HG02870 (cell line): ENCODE data around the gene SHB.
"Not testable (repeated sequence)": the region's sequence is repeated elsewhere in the genome, so short reads cannot be mapped to it uniquely, and the experiment has no call there.

Source experiments
- ATAC-seq: cut with Tn5 transposase; IDR thresholded peaks from one replicate; pipeline ENCODE4 v1.9.1; 2021; ENCODE audit warnings: mild to moderate bottlenecking, moderate library complexity; ENCODE audit not compliant: unreplicated experiment

SHB gene

DNA sequence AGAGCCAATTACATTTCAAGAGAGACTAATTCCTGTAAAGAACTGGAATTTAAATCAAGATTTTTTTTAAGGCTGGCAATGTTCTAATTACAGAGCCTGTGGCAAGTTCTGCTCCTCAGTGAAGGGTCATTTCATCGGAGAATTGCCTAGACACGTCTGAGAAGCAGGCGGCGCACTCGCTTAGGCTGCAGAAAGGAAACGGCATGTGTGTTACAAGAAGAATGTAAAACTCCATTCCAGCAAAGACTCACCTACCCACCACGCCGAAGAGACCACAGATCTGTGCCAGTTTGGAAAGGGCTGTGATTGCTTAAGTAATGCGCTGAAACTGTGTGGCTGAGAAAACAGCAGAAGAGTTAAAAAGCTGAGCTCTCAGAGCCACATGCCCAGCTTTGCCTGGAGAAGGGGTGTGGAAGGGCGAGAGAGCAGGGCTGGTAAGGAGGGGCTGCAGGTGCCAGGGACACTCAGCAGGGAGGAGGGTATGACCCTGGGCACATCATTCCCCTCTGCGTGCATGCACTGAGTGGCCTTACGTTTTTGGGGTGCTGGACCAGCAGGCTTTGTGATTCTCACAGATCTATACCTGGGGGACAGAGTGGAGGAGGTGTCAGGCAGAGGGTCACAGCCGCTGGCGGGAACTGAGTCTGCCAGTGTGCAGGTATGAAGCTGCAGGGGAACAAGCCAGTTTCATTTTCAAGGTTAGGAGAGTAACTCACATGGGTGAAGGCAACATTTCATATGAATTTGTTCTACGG is 147.3 kb downstream of the SHB start:
- no peak for ATAC-seq

DNA sequence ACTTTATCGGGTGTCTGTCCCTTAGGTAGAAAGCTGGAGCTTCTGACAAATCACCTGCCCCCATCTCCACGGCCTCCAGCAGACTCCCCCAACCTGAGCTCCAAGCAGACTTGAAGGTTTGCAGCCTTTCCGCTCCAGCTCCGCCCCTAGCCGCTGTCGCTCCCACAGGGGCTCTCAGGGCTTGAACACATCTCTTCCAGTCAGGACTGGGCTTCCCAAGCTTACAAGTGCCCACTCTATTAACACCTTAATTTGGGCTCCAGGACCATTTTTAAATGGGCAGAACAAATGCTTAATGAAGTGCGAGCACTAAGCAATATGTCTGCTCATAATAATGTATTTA is 147.9 kb downstream of the SHB start:
- ATAC-seq: no peak

DNA sequence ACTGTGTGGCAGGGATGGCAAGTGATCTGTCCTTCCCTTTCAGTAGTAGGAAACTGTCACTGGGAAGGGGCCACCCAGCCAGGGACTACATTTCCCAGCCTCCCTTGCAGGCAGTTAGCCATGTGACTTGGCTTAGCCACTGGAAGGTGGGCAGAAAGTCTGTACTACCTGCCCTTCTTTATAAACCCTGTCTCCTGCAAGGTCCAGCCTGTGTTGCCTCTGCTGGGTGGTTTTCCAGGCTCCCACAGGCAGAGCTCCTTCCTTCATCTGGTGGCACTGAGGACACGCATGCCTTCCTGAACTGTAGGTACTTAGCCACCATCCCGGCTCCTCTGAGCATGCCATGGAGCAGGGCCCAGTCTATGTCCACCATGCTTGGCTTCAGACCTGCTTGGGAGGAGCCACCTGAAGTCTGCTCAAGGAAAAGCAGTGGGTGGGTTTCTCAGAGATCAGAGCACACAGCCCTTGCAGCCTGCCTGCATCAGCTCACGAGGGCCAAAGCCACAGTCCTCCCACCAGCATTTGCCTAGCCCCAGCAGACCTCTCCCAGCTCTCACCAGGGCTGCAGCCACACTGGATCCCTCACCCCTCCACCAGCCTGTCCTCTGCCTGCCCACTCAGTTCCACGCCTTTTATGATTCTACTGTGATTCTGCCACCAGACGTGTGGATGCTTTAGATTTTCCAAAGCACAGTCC is 148.4 kb downstream of the SHB start:
- no peak for ATAC-seq

DNA sequence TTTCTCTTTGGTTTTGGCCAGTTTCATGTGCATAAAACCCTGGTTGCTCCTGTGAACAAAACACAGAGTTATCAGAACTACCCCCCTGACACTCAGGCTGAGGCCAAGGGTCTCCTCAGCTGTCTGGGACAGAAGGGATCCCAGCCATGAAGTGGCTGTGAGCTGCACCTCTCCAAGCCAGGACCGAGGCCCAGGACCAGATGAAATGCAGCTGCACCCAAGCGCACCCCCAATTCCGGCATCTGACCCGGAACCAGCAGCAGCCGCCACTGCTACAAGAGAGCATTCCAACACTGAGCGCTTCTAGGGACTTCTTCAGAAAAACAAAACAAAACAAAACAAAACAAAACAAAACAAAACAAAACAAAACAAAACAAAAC is 149.1 kb downstream of the SHB start:
- no peak for ATAC-seq

DNA sequence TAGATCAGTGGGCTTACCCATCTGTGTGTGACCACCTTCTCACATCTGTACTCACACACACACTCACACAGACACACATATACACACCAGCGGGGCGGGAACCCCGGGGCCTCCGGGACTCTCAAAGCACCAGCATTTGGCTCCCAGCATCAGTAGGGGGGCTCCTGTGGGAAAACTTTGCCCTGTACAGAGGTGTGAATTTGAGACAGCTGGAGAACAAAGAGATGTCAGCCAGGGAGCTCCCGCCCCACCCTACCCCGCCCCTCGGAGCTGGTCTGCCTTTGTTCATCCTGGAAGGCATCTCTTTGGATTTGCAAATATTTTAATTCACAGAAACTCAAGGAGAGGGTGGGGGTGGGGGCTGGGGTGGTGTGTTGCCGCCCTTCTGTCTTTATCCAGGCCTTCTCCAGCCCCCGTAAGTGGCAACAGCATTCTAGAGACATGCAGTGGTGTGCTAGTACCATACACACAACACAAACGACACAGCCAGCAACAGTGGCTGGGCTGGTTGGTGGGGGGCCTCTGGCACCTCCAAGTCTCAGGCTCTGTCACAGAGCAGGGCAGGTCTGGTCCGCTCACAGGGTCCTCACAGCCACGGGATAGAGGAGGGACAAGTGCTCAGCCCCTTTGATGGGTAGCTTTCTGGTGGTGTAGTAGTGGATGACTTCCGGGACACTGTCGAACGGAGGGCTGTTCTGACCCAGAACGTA is 149.6 kb downstream of the SHB start:
- no peak for ATAC-seq

DNA sequence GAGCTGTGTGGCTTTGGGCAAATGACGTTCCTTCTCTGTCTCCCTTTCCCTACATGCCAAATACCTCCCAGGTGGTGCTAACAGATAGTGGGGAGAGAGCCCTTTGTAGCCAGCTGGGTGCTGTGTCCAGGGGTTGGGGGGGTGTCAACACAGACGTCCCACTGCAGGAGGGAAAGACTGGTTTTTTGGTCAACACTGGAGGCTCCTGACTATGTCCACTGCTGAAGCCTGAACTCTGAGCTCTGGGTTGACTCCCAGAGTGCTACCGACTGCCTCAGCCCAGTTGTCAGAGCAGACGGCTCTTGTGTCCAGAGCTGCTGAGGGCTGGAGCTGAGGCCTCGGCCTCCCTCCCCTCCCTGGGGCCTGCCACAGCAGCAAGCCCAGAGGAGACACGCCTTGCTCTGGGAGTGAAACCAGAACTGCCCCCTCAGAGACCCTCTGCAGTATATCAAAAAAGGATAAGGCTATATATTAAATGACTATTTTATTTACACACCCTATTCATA is 150.3 kb downstream of the SHB start:
- ATAC-seq: no peak

DNA sequence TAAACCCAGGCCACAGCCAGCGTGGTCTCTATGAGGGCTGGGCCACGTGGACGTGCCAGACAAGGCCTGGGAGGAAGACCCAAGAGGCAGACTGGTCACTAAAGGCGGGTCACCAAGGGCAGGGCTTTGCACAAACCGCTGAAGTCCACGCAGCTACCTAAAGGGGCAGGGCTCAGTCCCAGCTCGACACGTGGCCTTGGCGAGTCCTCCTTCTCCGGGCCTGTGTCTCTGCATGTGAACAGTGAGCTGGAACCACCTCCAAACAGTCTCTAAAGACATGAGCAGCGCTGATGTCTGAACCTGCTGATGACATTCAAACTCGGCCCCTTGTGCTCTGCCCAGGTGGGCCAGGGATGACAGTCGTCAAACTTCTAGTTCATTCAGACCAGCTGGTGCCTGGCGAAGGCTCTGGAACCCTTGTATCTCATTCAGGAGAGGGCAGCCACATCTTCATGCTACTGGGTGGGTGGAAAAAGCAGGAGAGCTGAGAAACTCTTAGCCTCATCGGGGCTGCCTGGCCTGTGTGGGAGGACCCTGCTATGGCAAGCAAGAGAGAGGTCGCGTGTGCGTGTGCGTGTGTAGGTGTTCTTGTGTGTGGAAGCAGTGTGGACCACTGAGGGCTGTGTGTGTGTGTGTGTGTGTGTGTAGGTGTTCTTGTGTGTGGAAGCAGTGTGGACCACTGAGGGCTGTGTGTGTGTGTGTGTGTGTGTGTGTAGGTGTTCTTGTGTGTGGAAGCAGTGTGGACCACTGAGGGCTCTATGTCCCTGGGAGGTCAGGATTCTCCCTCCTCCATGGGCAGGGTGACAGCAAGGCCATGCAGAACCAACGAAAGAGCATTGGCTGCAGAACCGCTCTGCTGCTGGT is 151.0 kb downstream of the SHB start:
- ATAC-seq: no peak

DNA sequence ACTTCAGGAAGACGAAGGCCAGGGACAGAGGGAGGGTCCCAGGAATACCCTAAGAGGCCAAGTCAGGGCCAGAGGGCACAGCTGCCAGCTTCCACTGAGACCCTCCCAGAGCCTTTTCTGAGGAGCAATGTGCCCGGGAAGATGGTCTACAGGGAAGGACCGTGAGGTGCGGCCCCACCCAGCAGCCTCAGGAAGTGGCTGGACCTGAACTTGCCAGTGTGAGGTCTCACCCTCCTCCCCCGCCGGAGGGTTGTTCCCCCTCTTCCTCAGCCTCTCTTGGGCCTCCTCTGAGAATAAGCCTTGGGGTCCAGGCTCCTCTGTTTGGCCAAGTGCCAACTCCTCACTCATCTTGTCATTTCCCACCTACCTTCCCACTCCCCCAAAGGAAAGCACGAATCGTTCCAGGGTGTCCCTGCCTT is 151.7 kb downstream of the SHB start:
- ATAC-seq: no peak

DNA sequence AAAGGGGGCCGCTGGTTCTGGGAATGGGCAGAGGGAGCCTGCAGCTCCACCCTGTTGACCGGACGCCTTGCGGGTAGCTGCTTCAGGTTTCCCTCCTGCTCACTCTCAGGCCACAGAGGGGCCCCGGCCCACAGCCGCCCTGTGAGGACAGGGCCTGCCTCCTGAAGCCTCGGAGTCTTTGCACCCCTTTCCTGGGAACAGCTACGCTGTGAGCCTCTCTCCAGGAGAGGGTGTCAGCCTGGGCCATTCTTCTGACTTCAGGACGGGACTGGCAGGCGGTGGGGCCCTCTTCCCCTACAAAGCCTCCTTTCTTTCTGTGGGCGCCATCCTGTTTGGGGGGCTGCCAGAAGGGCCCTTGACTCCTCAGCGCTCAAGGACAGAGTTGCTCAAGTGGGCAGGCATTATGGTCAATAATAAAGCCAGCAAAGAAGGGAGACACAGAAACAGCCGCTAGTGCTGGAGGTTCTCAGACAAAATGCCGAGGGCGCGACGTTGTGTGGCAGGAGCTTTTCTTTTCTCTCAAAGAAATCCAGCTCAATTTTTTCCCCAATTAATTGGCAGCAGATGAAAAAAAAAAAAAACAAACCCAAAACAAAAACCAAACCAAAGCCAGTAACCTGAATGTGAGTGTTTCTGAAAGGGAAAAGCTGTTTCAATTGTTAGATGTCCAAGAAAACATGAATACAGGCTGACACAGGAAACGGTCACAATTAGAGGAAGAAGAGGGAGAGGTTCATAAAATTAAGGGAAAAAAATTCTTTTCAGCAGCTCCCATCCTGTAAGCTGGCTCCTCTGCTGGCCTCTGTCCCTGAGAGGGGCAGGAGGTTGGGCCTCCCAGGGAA is 152.3 kb downstream of the SHB start:
- no peak for ATAC-seq

DNA sequence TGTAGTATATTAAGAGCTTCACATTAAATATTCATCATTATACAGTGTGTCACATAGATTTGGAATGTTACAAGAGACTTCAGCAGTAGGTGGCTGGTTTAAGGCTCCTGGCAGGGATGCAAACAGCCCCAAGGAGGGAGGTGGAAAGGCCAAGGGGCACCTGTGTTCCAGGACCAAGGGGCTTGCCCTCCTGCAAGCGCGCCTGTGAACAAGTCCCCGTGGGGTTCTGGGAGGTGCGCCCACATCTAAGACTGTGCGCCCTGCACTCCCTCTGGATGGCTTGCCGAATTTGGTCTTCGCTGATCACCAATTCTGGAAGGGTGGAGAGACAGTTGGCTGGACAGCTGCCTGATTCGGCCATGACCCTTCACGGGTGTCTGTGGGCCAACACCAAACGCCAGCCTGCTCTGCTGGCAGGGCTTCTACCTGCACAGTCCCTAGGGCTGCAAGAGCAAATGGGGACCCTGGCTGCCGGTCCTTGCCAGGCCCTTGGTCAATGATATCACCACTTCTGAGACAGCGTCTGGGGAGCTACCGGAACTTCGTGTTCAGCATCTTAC is 153.0 kb downstream of the SHB start:
- ATAC-seq: no peak

DNA sequence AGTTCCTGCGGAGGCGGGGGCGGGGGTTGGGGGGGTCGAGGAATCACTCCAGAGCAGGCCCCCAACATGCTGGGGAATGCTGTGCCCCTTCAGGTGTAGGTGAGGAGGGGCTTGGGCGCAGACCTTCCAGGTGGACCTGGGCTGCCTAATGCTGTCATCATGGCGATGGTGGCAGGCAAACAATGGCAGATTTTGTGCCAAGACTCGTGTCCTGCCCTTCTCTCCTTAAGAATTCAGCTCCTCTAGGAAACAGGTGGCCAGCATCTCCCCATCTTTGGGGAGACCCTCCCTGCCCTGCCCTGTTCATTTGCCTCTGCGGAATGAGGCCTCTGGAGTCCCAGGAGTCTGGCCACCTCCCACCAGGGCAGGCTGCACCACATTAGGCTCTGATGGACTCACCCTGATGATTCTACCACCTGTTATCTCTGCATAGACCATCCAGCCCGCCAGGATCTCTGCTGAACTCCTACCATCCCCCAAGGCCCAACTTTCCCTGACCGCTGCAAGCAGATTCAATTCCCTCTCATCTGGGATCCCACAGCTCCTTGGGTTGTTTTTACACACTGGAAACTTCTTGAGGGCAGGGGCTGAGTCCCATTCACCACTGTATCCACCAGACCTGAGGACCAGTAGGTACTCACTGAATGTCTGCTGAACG is 154.2 kb downstream of the SHB start:
- no peak for ATAC-seq

DNA sequence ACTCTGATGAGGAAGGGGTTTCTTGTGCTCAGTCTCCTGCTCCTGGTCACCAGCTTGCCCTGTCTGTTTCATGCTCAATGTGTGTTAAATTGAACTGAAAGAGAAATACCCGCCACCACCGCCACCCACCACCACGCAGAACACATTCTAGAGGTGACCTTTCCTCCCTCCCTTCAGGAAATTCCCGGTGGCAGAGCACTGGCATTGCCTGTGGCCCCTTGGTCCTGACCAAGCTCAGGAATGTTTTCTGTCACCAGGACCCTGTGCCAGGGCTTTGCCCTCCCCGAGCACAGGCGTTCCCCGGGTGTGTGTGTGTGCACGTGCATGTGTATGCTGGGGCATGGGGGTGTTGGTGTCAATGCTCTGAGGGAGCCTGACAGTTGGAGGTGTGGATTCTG is 154.9 kb downstream of the SHB start:
- ATAC-seq: no peak

DNA sequence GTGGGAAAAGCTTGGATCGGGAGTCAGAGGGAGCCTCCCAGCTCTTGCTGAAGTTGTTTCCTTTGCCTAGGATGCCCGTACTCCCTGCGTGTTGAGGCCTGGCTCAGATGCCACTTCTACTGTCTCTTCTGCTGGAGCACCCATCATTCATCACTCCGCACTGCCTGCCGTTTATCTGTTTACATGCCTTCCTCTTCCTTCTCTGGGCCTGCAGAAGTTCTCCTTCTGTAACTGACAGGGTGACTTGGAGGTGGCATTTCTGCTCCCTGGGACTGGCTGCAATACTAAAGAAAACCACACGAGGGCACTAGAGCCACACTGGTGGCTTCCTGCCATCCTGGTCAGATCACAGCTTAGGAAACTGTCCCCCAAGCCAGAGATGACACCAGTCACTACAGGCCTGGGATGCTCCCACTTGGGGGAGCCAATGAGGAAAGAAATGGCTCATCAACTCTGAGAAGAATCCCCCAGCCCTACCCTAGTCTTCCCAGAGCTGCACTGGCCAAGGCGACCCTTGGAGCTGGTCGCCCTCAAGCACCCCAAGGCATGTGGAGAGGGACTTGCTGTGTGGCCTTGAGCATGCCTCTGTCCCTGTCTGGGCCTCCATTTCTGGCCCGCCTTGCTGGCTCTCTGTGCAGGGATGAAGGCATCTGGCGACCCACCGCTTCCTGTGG is 155.4 kb downstream of the SHB start:
- peak; percentile 62 for ATAC-seq

DNA sequence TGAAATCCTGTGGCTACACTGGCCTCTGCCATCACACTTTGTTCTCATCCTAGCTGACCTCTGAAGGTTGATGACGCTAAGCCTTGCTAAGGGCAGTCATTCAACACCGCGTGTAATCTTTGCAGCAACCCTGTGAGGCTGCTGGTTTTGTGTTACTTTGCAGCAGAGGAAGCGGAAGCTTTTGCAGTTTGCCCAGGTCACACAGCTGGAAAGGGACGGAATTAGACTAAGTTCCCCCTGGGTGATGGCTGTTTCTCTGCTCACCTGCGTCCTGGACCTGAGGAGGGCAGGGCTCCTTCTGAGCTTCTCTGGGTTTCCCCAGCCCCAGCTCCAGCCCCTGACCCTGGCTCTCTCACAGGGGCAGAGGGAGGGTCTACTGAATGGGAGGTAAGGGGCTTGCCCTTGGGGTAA is 157.8 kb downstream of the SHB start:
- ATAC-seq: no peak

DNA sequence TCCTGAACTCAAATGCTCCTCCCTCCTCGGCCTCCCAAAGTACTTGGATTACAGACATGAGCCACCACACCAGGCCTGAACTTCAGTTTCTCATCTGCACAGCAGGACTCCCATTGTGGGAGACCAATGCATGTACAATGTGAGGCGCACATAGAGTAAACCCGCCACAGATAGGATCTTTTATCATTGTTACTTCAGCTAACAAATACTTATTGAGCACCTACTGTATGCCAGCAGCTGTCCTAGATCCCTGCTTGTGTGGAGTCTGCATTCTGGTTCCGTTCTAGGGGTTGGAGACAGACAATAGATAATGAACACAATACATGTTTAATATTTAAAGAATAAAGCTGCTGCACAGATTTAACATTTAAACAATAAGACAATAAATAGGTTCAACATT is 158.8 kb downstream of the SHB start:
- no peak for ATAC-seq

DNA sequence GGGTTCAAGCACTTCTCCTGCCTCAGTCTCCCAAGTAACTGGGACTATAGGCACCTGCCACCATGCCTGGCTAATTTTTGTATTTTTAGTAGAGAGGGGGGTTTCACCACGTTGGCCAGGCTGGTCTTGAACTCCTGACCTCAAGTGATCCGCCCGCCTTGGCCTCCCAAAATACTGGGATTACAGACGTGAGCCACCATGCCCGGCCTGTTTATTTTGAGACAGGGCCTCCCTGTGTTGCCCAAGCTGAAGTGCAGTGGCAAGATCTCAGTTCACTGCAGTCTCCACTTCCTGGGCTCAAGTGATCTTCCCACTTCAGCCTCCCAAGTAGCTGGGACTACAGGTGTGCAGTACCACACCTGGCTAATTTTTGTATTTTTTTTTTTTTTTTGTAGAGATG is 159.2 kb downstream of the SHB start:
- not testable (repeated sequence) for ATAC-seq

DNA sequence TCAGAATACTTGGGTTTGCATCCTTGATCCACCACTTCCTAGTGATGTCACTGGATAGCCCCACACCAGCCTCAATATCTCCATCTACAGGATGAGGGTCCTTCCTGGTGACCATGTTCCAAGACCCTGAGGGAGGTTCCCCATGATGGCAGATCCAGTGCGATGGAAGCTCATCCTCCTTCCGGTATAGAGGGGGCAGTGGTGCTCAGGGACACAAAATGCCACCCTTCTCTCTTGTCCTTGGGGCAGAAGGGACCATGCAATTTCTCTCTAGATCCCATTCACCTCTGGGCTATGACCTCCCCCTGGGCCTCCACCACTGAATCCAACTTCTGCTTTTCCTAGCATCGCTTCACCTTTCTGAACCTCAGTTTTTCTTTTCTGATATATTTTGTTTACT is 159.7 kb downstream of the SHB start:
- no peak for ATAC-seq

DNA sequence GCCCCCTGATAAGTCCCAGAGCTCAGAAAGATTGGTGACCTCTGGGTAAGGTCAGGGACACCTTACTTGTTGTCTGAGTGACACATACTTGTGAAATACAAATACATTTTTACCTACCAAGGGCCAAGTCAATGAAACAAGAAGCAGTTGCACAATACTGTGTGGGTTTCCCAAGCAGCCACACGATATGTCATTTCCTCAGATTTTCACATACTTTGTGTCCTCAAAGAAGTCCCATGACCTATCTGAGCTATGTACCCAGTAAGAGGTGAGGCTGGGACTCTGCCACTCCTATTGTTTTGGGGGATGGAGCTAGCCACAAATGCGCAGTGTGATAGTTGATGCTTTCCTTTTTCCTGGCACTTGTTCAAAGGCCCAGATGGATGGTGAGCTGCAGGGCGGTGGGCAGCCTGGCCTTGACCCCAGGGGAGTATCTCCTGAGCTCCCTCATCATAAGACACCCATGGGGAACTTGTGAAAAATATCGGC is 160.3 kb downstream of the SHB start:
- ATAC-seq: no peak

DNA sequence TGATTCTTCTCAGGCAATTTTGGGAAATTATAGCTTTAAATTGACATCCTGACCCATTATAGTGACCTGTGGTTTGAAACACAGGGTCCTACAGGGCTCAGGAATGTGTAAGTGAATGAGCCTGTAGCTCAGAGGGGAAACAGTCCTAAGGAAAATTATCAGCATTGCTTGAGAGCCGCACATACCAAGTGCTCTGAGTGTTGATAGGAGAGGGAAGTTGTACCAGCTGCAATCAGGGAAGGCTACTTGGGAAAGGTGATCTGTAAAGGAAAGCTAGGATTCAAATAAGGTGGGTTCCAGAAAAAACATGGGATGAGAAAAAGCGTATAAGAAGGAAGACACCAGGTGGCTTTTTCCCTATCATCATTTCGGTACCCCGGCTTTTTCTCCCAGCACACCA is 160.7 kb downstream of the SHB start:
- ATAC-seq: no peak
